ENCODE results near the gene ERC2.

The ERC2 gene

GRCh38 chr3:56173601-56174000 is 294.7 kb downstream of the ERC2 start:
- no peak for DNase-seq

- no peak for DNase-seq
Measured at GRCh38 chr3:56164436-56164835, 303.8 kb downstream of the ERC2 start.

GRCh38 chr3:56157693-56158362 is 310.4 kb downstream of the ERC2 start:
- peak; percentile 3 for DNase-seq

- DNase-seq, result no peak
Measured at GRCh38 chr3:56154297-56154696, 314.0 kb downstream of the ERC2 start.

- no peak for DNase-seq
Measured at GRCh38 chr3:56147354-56147753, 320.9 kb downstream of the ERC2 start.

- no peak for DNase-seq
Measured at GRCh38 chr3:56145410-56145809, 322.9 kb downstream of the ERC2 start.

DNA sequence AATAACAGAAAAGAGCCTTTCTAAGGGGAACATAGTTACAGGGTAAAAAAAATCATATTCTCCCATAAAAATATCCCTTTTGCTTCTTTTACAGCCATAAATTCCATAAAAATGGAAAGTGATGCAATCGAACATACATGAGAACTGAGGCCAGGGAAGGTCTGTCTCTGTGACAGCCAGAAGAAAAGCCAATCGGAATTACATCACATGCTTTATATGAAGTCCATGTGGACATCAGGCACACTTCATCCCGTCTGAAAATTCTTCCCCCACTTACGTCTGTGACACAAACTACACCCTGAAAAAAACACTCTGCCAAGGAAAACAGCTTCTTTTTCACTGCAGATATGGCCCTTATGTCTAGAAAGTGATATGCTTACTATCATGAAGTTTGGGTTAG is 323.5 kb downstream of the ERC2 start:
- no peak for DNase-seq

DNA sequence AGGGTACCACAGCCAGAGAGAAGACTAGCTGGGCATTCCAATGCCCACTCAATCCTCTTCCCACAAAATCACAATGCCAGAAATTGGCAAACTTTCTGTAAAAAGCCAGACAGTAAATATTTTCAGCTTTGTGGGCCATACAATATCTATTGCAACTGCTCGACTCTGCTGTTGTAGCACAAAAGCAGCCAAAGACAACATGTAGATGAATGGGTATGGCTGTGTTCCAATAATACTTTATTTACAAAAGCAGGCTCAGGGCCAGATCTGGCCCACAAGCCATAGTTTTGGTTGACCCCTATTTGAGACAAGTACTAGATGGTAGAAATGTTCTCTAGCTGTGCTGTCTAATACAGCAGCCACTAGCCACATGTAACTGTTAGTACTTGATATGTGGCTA is 330.9 kb downstream of the ERC2 start:
- DNase-seq, result no peak

DNA sequence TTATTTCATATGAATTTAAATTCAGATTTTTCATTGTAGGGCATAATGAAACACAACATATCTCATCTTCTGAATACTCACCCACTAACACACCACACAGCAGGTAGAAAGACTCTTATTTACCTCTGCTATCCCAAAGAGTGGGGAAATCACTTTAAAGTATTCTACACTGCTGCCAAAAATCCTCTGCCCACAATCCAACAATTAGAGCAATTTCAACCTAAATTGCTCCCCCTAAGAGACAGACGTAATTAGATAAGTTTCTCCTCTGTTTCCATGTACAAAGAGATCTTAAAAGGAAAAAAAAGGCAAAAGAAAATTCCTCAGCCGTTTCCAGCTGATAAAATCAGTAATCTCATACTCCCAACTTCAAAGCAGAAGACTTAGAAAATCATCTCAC is 331.8 kb downstream of the ERC2 start:
- no peak for DNase-seq

GRCh38 chr3:56135941-56136340 is 332.3 kb downstream of the ERC2 start:
- no peak for DNase-seq

GRCh38 chr3:56133423-56133822 is 334.8 kb downstream of the ERC2 start:
- no peak for DNase-seq

GRCh38 chr3:56132762-56133161 is 335.5 kb downstream of the ERC2 start:
- no peak for DNase-seq

GRCh38 chr3:56131974-56132590 is 336.2 kb downstream of the ERC2 start:
- no peak for DNase-seq

DNA sequence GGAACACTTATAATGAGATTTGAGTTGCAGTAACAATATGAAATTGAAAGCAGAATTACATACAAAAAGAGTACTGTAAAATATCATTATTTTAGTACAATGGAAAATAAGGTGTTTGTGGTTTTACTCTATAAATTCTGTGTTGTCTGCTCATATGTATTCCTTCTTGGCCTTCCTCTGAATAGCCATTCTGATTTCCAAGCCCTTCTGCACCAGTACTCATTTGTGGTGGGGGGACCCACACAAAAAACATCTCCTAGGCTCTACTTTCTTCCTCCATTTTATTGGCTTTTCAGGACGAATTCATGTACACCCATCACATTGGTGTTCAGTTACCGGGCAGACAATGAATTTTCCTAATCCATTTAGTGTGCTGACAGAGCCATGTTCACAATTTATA is 338.2 kb downstream of the ERC2 start:
- DNase-seq, result no peak

DNA sequence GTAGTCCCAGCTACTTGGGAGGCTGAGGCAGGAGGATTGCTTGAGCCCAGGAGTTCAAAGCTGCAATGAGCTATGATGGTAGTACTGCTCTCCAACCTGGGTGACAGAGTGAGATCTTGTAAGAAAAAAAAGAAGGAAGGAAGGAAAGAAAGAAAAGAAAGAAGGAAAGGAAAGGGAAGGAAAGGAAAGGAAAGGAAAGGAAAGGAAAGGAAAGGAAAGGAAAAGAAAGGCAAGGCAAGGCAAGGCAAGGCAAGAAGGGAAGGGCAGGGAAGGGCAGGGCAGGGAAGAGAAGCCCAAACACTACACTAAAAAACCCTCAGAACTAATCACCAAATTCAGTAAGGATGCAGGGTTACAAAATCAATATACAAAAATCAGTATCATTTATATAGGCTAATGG is 341.6 kb downstream of the ERC2 start:
- no peak for DNase-seq

DNA sequence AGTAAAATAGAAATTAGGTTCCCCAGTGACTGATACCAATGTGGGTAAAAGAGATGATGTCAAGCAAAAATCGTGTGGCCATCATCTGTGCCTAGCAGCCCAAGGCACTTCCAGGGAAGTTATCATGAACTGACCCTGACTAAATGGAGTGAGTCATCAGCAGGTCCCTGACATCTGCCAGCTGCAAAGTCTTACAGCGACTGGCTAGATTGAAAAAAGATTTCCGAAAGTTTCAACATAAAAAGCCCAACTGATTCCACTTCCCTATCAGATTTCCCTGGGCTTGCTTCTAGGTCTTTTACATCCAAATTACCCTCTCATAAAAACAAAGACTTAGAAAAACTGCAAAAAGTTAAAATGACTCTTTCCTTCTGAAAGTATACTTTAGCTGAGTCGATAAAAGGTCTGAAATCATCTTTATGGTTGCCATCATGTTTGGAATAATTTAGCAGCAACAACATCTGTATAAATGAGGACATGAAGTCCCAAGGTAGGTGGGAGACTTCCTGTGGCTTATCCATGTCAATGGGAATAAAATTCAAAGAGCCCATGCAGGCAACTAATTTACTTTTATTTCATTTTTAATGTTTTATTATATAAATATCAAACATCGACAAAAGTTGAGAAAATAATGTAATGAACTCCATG is 342.8 kb downstream of the ERC2 start:
- DNase-seq, result no peak

- DNase-seq, result no peak
Measured at GRCh38 chr3:56124546-56124945, 343.7 kb downstream of the ERC2 start.

GRCh38 chr3:56123487-56123886 is 344.8 kb downstream of the ERC2 start:
- no peak for DNase-seq

- no peak for DNase-seq
Measured at GRCh38 chr3:56122911-56123310, 345.4 kb downstream of the ERC2 start.

GRCh38 chr3:56121716-56122115 is 346.6 kb downstream of the ERC2 start:
- DNase-seq, result no peak

GRCh38 chr3:56119575-56120349 is 348.5 kb downstream of the ERC2 start:
- DNase-seq, result no peak

- DNase-seq, result no peak
Measured at GRCh38 chr3:56118968-56119367, 349.3 kb downstream of the ERC2 start.

DNA sequence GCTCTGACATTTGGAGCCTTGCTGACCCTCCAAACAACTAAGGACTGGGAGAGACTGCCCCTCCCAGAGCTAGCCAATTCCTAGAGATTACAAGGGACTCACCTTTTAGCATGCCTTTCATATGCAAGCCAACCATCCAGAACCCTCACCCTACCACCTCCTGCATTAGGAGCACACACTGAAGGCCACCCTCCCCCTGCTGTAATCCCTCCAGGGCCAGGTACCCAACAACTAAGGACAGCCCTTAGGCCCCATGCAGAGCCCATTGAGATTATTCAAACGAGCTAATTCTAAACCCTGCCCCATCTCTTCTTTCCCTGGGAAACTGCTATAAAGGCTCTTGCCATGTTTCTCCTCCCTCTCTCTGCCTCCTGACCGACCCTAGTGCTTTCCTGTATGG is 352.6 kb downstream of the ERC2 start:
- no peak for DNase-seq

GRCh38 chr3:56115199-56115598 is 353.1 kb downstream of the ERC2 start:
- no peak for DNase-seq

All from CD4-positive, alpha-beta T cell treated with Interleukin-17A for 1 hour (primary cell).